GM19395 (cell line): ENCODE results near the gene IRS2.

Source experiments
- ATAC-seq: cut with Tn5 transposase; IDR thresholded peaks from one replicate; pipeline ENCODE4 v1.9.1; 2021; ENCODE audit warnings: mild to moderate bottlenecking, moderate library complexity; ENCODE audit not compliant: unreplicated experiment

IRS2 gene

DNA sequence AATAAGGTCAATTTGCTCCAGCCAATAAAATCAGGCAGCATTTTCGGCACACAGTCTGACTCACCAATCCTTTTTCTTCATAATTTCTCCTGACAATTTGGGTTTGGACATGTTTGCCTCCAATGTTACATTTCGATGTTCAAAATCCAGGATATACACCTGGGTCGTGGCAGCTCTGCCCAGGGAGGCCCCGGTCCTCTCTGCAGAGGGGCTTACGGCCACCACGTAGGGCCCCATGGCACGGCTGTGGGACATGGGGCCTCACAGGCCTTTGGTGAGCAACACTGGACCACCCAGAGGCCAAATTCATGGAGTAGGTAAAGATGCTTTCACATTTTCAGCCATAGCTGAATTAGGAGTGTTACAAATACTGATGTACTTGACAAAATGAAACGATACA lies 25.4 kb downstream of the IRS2 start:
- ATAC-seq = no peak

DNA sequence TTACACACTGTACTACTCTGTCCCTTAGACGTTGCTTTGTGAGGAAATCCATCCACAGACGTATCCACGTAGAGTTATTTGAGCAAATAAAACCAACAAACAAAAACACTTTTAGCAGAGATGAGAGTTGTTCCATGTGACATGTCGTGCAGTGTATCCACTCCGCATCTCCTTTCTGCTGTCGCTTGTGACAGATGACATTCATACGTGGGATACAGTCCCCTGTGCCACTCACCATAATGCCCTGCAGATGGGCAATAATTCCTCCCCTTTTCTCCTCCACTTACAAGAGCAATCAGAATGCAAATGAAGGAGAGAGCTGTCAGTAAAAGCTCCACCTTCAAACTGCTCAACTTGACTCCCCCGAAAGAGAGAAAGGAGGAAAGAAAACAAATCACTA lies 26.0 kb downstream of the IRS2 start:
- no peak for ATAC-seq

GRCh38 chr13:109759609-109760008 lies 26.8 kb downstream of the IRS2 start:
- no peak for ATAC-seq

GRCh38 chr13:109758937-109759480 lies 27.4 kb downstream of the IRS2 start:
- no peak for ATAC-seq

DNA sequence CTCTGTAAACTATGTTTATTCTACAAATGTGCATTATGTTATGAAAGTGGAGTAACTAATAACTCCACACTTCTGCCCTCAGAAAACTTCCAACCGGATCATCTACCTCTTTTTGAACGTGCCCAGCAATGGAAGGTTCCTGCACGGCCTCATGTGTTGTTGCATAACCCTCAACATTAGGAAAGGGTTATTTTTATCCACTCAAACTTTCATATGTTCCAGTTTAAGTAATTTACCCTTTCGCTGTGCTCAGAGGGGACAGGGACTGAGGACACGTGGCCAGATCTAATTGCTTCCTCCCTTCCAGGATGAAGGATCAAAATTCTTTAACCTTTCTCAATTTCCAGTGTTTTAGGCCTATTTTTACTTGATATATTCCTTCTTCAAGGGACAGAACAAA lies 29.6 kb downstream of the IRS2 start:
- no peak for ATAC-seq

DNA sequence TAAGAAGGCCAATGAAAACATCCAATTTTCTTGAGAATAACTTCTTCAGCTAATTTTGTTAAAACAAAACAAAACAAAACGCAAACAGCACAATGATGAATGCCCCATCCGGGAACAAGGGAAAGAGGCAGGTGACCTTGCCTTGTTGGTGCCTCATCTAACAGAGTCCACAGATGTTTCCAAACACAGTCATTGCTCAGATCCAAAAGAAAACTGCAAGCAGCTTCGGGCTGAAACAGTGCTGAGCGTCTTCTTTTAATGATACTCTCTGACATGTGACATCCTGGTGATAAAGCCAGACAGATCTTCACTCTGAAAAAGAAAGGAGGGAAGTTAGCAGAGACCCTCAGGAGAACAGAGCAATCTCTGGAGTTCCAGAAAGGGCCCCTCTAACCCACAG lies 30.4 kb downstream of the IRS2 start:
- no peak for ATAC-seq

DNA sequence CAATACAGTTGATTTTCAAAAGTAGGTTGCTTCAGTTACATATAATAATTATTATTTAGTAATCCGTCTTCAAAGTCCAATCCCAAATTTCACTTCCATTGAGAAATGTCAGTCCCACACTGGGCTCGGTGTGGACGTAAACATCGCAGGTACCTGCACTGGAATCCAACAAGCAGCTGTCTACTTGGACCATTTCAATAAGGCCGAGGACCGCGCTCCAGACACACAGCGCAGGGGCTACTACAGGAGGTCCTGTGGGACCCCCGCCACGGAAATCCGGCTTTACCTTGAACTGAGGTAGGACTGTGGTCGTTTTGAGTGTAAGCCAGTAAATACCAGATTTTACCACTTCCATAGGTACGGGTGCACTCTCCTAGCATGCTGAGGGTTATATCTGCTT lies 30.8 kb downstream of the IRS2 start:
- ATAC-seq = no peak

DNA sequence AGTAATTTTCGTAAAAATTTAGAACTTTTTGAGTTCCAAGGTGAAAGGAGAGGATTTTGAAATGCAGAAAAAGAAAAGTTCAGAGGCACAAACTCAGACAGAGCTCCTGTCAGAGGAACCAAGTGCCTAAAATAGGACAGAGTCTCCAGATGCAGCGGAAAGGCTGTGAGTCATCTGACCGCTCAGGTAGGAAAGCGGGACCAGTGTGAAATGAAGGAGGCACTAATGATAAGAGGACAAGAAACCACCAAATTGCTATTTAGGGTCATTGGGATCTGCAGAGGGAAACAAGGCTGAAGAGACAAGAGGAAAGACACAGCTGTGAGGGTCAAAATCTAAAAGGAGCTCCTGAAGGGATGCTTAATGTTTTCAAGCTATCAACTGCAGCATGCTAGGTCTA lies 34.9 kb downstream of the IRS2 start:
- ATAC-seq = no peak

GRCh38 chr13:109750221-109750775 lies 36.1 kb downstream of the IRS2 start:
- ATAC-seq = no peak

- ATAC-seq = no peak
Observed at GRCh38 chr13:109749365-109749764, 37.0 kb downstream of the IRS2 start.

DNA sequence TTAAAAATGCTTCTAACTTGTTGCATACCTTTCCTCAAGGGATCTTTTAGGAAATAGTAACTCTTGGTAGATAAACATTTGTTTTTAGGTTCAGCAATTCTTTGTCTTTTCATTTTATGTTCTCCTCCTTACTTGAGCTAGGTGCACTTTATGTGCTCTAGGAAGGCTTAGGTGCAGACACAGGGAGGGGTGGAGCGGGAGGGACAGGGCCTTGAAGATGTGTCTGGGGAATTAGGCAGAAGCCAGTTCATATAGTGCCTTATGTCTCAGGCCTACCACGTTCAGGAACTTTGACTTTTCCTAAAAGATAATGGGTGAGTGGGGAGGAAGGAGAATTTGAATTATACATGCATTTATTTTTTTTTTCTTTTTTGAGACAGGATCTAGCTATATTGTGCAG lies 37.7 kb downstream of the IRS2 start:
- no peak for ATAC-seq

DNA sequence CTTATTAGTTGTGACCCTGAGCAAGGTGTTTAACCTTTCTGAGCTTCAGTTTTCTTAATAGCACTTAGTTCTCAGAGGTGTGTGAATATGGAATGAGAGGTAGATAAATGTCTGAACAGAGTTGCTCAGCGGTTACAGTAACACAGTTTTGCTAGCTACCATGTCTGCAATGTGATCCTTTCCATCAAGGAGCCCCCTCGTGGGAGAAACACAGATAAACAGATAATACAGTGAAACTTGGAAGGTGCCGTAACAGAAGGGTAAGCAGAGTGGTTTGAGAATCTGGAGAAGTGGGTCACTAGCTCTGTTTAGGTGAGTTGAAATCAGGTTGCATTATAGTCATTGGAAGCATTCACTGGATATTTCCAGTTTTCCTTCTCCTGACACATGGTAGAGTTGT lies 38.9 kb downstream of the IRS2 start:
- ATAC-seq = no peak

GRCh38 chr13:109746364-109746763 lies 40.0 kb downstream of the IRS2 start:
- no peak for ATAC-seq

DNA sequence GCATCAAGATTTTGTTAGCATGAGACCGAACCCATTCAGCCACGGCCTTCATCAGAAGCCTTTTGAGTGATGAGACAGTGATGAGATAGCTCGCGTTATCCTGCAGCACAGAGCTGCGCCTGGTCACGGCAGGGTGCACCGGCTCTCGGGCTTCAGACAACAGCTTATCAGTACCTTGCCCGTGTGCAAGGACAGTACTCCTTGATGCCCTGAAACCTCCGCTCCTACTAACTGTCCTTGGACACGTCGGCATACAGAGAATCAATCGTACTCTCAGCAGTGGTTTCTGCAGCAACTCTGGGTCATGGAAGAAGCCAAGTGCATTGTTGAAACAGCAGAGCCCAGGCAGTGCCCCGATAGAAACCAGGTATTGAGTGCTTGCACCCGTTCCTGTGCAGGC lies 40.7 kb downstream of the IRS2 start:
- ATAC-seq = no peak

- ATAC-seq = no peak
Observed at GRCh38 chr13:109745060-109745459, 41.3 kb downstream of the IRS2 start.

DNA sequence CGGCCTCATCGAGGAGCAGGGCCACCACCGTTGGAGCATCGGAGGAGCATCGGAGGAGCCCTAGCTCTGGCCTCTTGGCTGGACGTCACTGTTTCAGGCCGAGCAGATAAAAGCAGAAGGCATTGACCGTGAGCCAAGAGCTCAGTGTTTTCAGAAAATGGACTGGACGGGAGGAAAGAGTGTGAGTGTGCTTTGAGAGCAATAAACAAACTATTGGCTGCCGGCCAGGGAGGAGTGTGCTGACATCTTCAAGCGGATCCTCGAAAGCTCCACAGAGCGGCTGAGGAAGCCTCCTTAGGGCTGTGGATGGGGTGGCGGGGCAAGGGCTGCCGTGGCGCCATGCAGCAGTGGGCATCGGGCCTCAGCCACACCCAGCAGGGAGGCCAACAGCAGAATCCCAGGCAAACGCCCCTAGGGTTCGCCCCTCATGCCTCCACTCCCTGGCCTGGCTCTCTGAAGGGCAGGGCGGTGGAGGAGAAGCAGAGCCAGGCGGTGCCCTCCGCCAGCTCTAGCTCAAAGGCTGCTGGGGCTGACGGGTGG lies 41.8 kb downstream of the IRS2 start:
- ATAC-seq = no peak

DNA sequence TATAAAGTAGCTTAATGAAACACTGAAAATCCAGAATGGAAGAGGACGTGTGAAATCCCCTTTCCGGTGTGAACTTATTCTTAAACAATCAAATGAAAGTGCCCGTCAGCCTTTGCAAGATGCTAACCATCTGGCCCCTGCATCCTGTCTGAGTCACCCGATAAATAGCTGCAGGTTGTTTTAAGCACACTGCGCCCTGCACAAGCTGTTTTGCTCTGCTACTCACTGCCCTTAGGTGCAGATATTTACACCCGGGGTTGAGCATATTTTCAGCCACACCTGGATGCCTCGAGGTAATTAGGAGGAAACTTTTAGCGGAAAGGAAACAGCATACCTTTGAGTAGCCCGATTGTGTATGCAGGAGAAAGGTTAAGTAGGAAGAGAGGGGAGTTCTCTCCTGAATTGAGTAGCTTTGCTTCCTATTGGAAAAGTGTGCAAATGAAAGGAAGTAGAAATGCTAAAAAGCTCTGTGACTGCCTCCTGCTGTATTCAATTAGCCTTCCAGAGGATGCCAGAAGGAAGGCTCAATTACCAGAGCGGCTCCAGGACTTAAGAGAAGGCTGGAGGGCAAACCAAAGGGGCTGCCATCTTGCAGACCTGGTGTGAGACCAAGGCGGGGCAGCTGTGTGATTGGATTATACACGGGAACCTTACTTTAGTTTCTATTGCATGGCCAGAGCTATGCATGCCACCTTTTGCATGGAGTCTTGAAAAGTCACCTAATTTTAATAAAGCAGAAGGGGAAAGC lies 42.5 kb downstream of the IRS2 start:
- ATAC-seq = peak; percentile 85

DNA sequence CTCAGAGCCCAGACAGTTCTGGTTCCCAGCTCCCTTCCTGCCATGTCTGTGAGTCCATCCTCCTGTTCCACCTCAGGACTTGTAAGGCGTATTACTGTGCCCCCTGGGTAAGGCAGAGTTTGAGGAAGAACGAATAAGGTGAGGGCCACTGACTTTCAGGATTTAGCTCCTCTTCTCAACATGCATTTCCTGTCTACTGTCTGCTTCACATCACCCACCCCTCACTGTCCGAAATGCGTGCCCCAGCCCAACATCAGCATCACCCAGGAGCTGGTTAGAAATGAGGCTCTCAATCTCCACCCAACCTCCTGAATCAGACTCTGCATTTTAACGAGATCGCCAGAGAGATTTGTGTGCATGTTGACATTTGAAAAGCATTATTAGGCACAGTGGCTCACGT lies 44.4 kb downstream of the IRS2 start:
- no peak for ATAC-seq

- no peak for ATAC-seq
Observed at GRCh38 chr13:109740721-109741120, 45.7 kb downstream of the IRS2 start.

- no peak for ATAC-seq
Observed at GRCh38 chr13:109740121-109740520, 46.3 kb downstream of the IRS2 start.

DNA sequence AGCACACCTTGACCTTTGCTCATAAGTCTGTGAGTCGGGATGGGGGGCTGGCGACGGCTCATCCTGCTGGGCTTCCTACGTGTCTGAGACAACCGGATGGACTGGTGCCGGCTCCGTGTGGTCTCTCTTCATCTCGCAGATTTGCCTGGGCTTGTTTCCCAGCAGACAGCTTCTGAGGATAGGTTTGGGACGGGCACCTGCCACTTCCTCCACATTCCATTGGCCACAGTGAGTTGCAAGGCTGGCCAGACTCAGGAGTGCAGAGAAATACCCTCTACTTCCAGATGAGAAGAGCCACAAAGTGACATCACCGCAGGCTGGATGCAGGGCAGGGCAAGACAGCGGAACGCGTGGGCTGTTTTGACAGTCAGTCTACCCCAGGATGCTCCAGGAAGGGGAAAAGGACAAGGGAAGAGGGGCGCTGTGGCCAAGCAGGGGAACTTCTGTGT lies 48.1 kb downstream of the IRS2 start:
- no peak for ATAC-seq

DNA sequence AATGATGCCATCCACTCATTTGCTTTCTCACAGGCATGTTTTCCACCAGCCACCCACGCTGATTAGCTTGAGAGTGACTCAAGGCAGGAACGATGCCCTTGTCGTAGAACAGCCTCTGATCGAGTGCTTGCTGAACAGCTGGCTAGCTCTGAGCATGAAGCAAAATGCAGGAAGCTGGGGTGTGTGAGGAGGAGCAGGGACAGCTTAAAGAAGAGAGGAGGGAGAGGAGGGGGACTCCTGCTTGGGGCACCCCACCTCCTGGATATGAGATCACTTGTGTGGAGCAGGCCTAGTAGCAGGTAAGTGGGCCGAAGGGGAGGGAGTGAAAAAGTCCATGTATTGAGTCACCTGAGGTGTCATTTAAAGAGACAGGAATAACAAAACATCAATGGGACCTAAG lies 48.8 kb downstream of the IRS2 start:
- ATAC-seq = no peak
